K562 (cell line): ENCODE results near the gene SPTLC2. TPM values are rescaled to one million over a fixed set of nuclear protein-coding genes. Genes with fewer than 3 reads are reported as not detected.
A peak's percentile ranks its signal among the peaks of the same experiment; 100 is the strongest.

ENCODE experiments used
- ARHGAP35 ChIP-seq: fragments of 450-650 bp; IDR thresholded peaks from 2 replicates; pipeline ENCODE4 v1.6.1; 2018; ENCODE audit not compliant: partially characterized antibody
- CBX2 ChIP-seq: fragments of 200-600 bp; sonication (generic); IDR thresholded peaks from one replicate; pipeline ENCODE4 v1.6.1; 2012; ENCODE audit warnings: mild to moderate bottlenecking, low read length, inconsistent platforms; ENCODE audit not compliant: insufficient read depth, poor library complexity, severe bottlenecking
- CHD2 ChIP-seq: IDR thresholded peaks from 2 replicates; pipeline ENCODE4 v1.6.1; 2011; ENCODE audit warnings: low read depth, low read length
- DMBX1 ChIP-seq: fragments of 250-450 bp; sonication (Bioruptor Pico); IDR thresholded peaks from 2 replicates; pipeline ENCODE4 v1.8.0; 2022; ENCODE audit warnings: inconsistent platforms, mild to moderate bottlenecking, moderate library complexity, borderline replicate concordance
- ELF2 ChIP-seq: fragments of 250-450 bp; sonication (Bioruptor Pico); IDR thresholded peaks from 2 replicates; pipeline ENCODE4 v1.5.0; 2021; ENCODE audit warnings: mild to moderate bottlenecking
- ESRRA ChIP-seq: fragments of 450-650 bp; IDR thresholded peaks from 2 replicates; pipeline ENCODE4 v1.6.1; 2014; ENCODE audit warnings: low read depth, mild to moderate bottlenecking, moderate library complexity, borderline replicate concordance
- GABPA ChIP-seq: fragments of 200-800 bp; sonication (Bioruptor generic); conservative IDR thresholded peaks from 2 replicates; pipeline ENCODE4 v1.6.1; 2016; ENCODE audit warnings: low read depth, missing genetic modification characterization, missing compliant biosample characterization
- HDAC8 ChIP-seq: fragments of 450-650 bp; IDR thresholded peaks from 2 replicates; pipeline ENCODE4 v1.6.1; 2016; ENCODE audit warnings: mild to moderate bottlenecking, missing genetic modification characterization, moderate library complexity, missing compliant biosample characterization
- NFE2 ChIP-seq: IDR thresholded peaks from 2 replicates; pipeline ENCODE4 v1.6.1; 2014; ENCODE audit warnings: antibody characterized with exemption, low read depth
- NR2C2 ChIP-seq, 2 experiments: fragments of 200-800 bp in 1 of 2; sonication (Bioruptor generic) in 1 of 2; sonication (generic) in 1 of 2; formaldehyde crosslinking in 1 of 2; IDR thresholded peaks; 2 replicates each; pipeline versions ENCODE4 v1.6.1 to v1.8.0; 2016 to 2022; ENCODE audit warnings: mild to moderate bottlenecking in 1 of 2, missing compliant biosample characterization in 1 of 2, missing genetic modification characterization in 1 of 2, missing genetic modification reagents in 1 of 2
- RBM25 ChIP-seq: fragments of 200-400 bp; formaldehyde crosslinking; IDR thresholded peaks from 2 replicates; pipeline ENCODE4 v1.6.1; 2018; ENCODE audit warnings: low read length, low read depth, moderate library complexity; ENCODE audit not compliant: severe bottlenecking
- SAP30 ChIP-seq: fragments of 200-600 bp; sonication (generic); IDR thresholded peaks from 2 replicates; pipeline ENCODE4 v1.6.1; 2012; ENCODE audit warnings: borderline replicate concordance, low read depth, mild to moderate bottlenecking, moderate library complexity, low read length, control low read depth, inconsistent platforms; ENCODE audit not compliant: insufficient read depth, poor library complexity, severe bottlenecking
- SIX5 ChIP-seq, 2 experiments: IDR thresholded peaks; 2 replicates each; pipeline ENCODE4 v1.6.1; 2011; ENCODE audit warnings: low read length in 2 of 2, borderline replicate concordance in 1 of 2, low read depth in 1 of 2, mild to moderate bottlenecking in 1 of 2, moderate library complexity in 1 of 2; ENCODE audit not compliant: insufficient read depth in 1 of 2
- SMARCE1 ChIP-seq: fragments of 450-650 bp; IDR thresholded peaks from 2 replicates; pipeline ENCODE4 v1.7.1; 2016; ENCODE audit warnings: mild to moderate bottlenecking
- SREBF1 ChIP-seq: fragments of 150-350 bp; IDR thresholded peaks from 2 replicates; pipeline ENCODE4 v1.6.1; 2014; ENCODE audit warnings: antibody characterized with exemption, low read depth, low read length, borderline replicate concordance
- ZBTB8A ChIP-seq: fragments of 450-650 bp; IDR thresholded peaks from 2 replicates; pipeline ENCODE4 v1.6.1; 2018; ENCODE audit warnings: mild to moderate bottlenecking, moderate library complexity; ENCODE audit not compliant: partially characterized antibody
- polyA plus RNA-seq, 8 experiments: library from polyadenylated mRNA; depleted of rRNA in 4 of 8; stranded (reverse) in 5 of 8; unstranded in 3 of 8; fragments of >200 nt; fragmentation: Nextera tagmentation in 2 of 8; fragmentation: Illumina TruSeq in 1 of 8; extraction: Ambion mirVana in 2 of 8; extraction: Trizol in 1 of 8; gene quantifications; 2 replicates each; pipeline versions ENCODE4 v1.2.1 to v1.2.3, GENCODE V29; 2011 to 2014; ENCODE audit warnings: inconsistent platforms in 1 of 8, missing spikeins in 1 of 8
- total RNA-seq, 7 experiments: library from RNA; depleted of rRNA in 6 of 7; stranded (reverse); fragments of >200 nt in 6 of 7; fragmentation: Illumina TruSeq in 2 of 7; extraction: Trizol in 2 of 7; gene quantifications; 2 replicates each; pipeline versions ENCODE4 v1.2.1 to v1.2.3, GENCODE V29; 2011 to 2021; ENCODE audit warnings: low replicate concordance in 1 of 7
- TF ChIP-seq, protein P1 (sequence below): sonication (generic); formaldehyde crosslinking; IDR thresholded peaks from 2 replicates; pipeline ENCODE4 v1.8.0; 2023; ENCODE audit warnings: mild to moderate bottlenecking, missing genetic modification reagents
- TF ChIP-seq, protein P2 (sequence below): sonication (generic); formaldehyde crosslinking; IDR thresholded peaks from 2 replicates; pipeline ENCODE4 v1.8.0; 2022; ENCODE audit warnings: missing genetic modification reagents, mild to moderate bottlenecking, moderate library complexity, borderline replicate concordance
- TF ChIP-seq, protein P3 (sequence below): fragments of 250-450 bp; sonication (Bioruptor Pico); IDR thresholded peaks from 2 replicates; pipeline ENCODE4 v1.4.0; 2020
- TF ChIP-seq, protein P4 (sequence below): sonication (generic); formaldehyde crosslinking; IDR thresholded peaks from 2 replicates; pipeline ENCODE4 v1.9.0; 2022; ENCODE audit warnings: mild to moderate bottlenecking, missing genetic modification reagents

SPTLC2 gene
- total and polyA plus RNA-seq, 9 of the 15 experiments (the other 6 are each of a cell fraction or from before 2014, with no cell fraction given), result 4.5 to 30.4 (median 14.0) TPM

DNA sequence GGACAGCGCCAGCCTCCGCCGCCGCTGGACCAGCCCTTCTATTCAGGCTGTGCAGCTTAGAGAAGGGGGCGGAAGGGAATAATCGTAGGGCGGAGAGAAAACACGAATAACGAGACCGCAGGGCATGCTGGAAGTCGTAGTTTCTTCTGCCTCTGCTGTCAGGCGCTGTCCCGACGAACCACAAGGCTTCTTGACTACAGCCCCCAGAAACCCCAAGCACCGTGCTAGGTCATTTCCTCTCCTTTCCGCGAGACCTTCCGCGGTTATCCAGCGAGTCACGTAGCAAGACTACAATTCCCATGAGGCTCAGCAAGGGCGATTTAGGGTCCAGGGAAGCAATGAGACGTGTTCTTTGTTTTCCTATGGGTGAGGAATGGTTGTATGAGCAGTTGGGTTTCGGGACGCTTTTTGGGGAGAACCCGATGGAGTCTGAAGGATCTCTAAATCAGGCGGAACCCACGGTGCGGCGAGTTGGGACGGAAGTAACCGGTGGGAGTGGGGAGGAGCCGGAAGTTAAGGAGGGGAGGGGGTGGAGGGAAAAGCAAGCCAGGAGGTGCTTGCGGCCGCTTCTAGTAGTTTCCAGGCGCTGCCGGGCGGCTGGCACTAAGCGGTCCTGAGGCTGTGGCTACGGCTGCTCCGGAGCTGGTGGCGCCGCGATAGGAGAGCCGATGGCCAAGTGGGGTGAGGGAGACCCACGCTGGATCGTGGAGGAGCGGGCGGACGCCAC lies 158.8 kb downstream of the SPTLC2 start, which contains the start of the genes AHSA1 and VIPAS39 (continued):
- TF ChIP-seq, protein P1, sequence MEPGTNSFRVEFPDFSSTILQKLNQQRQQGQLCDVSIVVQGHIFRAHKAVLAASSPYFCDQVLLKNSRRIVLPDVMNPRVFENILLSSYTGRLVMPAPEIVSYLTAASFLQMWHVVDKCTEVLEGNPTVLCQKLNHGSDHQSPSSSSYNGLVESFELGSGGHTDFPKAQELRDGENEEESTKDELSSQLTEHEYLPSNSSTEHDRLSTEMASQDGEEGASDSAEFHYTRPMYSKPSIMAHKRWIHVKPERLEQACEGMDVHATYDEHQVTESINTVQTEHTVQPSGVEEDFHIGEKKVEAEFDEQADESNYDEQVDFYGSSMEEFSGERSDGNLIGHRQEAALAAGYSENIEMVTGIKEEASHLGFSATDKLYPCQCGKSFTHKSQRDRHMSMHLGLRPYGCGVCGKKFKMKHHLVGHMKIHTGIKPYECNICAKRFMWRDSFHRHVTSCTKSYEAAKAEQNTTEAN (CRISPR knock-in tag), result 0 out of 2 replicates have a peak, but pooled peaks have one; percentile 45
- TF ChIP-seq CBX2 (no peak), SREBF1 (peak; percentile 55; the same call in 1 of the 2 replicates), NR2C2 (CRISPR knock-in tag; IDR thresholded peaks at IDR 0.05) (peak; percentile 69; the same call in 1 of the 2 replicates), NR2C2 (tag; IDR thresholded peaks at IDR 0.05) (peak; percentile 98), CHD2 (peak; percentile 96), SIX5 (IDR thresholded peaks at IDR 0.05; ENCODE audit: borderline replicate concordance in 1 of 2, insufficient read depth in 1 of 2, low read depth in 1 of 2, low read length in 2 of 2) (peak; percentile 90 to 93), ESRRA (peak; percentile 70; the same call in 1 of the 2 replicates), HDAC8 (tag) (0 out of 2 replicates have a peak, but pooled peaks have one; percentile 33), SAP30 (peak; percentile 30), ARHGAP35 (peak; percentile 71), SMARCE1 (no peak), GABPA (tag) (peak; percentile 98), ZBTB8A (peak; percentile 75), DMBX1 (CRISPR knock-in tag) (no peak), RBM25 (peak; percentile 48), ELF2 (CRISPR knock-in tag) (peak; percentile 64; the same call in 1 of the 2 replicates), NFE2 (peak; percentile 13; the same call in 1 of the 2 replicates)
- TF ChIP-seq, protein P2, sequence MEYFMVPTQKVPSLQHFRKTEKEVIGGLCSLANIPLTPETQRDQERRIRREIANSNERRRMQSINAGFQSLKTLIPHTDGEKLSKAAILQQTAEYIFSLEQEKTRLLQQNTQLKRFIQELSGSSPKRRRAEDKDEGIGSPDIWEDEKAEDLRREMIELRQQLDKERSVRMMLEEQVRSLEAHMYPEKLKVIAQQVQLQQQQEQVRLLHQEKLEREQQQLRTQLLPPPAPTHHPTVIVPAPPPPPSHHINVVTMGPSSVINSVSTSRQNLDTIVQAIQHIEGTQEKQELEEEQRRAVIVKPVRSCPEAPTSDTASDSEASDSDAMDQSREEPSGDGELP, result peak; percentile 13; the same call in 1 of the 2 replicates
- TF ChIP-seq, protein P3, sequence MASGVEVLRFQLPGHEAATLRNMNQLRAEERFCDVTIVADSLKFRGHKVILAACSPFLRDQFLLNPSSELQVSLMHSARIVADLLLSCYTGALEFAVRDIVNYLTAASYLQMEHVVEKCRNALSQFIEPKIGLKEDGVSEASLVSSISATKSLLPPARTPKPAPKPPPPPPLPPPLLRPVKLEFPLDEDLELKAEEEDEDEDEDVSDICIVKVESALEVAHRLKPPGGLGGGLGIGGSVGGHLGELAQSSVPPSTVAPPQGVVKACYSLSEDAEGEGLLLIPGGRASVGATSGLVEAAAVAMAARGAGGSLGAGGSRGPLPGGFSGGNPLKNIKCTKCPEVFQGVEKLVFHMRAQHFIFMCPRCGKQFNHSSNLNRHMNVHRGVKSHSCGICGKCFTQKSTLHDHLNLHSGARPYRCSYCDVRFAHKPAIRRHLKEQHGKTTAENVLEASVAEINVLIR (CRISPR knock-in tag), result peak; percentile 75
- TF ChIP-seq, protein P4, sequence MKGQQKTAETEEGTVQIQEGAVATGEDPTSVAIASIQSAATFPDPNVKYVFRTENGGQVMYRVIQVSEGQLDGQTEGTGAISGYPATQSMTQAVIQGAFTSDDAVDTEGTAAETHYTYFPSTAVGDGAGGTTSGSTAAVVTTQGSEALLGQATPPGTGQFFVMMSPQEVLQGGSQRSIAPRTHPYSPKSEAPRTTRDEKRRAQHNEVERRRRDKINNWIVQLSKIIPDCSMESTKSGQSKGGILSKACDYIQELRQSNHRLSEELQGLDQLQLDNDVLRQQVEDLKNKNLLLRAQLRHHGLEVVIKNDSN, result peak; percentile 13; the same call in 1 of the 2 replicates
